Trophoblast cell (in vitro differentiated cells and primary cell): ENCODE measurements around the gene CST8.
A peak's percentile ranks its signal among the peaks of the same experiment; 100 is the strongest.

ENCODE experiments used
- DNase-seq, 2 donors: peaks; one replicate each; pipeline ENCODE4 v3.0.0-alpha.2; 2016
- H2AFZ ChIP-seq: 2 replicates; pipeline ENCODE4 v1.6.1; 2013; ENCODE audit warnings: low read length, moderate library complexity, mild to moderate bottlenecking; ENCODE audit not compliant: insufficient read depth, poor library complexity
- H2AK5ac ChIP-seq: 2 replicates; pipeline ENCODE4 v1.6.1; 2013; ENCODE audit warnings: mild to moderate bottlenecking, low read length
- H2BK120ac ChIP-seq: 2 replicates; pipeline ENCODE4 v1.6.1; 2013; ENCODE audit warnings: low read length, mild to moderate bottlenecking, moderate library complexity; ENCODE audit not compliant: insufficient read depth, poor library complexity
- H2BK12ac ChIP-seq: 2 replicates; pipeline ENCODE4 v1.6.1; 2013; ENCODE audit warnings: mild to moderate bottlenecking, low read length, moderate library complexity
- H2BK5ac ChIP-seq: 2 replicates; pipeline ENCODE4 v1.6.1; 2013; ENCODE audit warnings: low read length, low read depth, moderate library complexity, mild to moderate bottlenecking; ENCODE audit not compliant: poor library complexity
- H3K14ac ChIP-seq: 2 replicates; pipeline ENCODE4 v1.6.1; 2013; ENCODE audit warnings: mild to moderate bottlenecking, low read length
- H3K18ac ChIP-seq: 2 replicates; pipeline ENCODE4 v1.6.1; 2013; ENCODE audit warnings: mild to moderate bottlenecking, low read length
- H3K23ac ChIP-seq: 2 replicates; pipeline ENCODE4 v1.6.1; 2013; ENCODE audit warnings: low read length
- H3K27ac ChIP-seq: 2 replicates; pipeline ENCODE4 v1.5.1; 2013; ENCODE audit warnings: low read depth, mild to moderate bottlenecking, inconsistent platforms, low read length, moderate library complexity
- H3K27me3 ChIP-seq: 2 replicates; pipeline ENCODE4 v1.6.1; 2013; ENCODE audit warnings: inconsistent platforms, mild to moderate bottlenecking, low read length, moderate library complexity; ENCODE audit not compliant: insufficient read depth
- H3K36me3 ChIP-seq, 2 experiments: 1 replicate in 1 of 2; 2 replicates in 1 of 2; pipeline ENCODE4 v1.6.1; 2013; ENCODE audit warnings: low read length in 2 of 2, mild to moderate bottlenecking in 2 of 2, moderate library complexity in 1 of 2; ENCODE audit not compliant: insufficient read depth in 2 of 2, control insufficient read depth in 1 of 2
- H3K4ac ChIP-seq: 2 replicates; pipeline ENCODE4 v1.6.1; 2013; ENCODE audit warnings: low read depth, mild to moderate bottlenecking, low read length, moderate library complexity
- H3K4me1 ChIP-seq, 2 experiments: 1 replicate in 1 of 2; 2 replicates in 1 of 2; pipeline ENCODE4 v1.6.1; 2013; ENCODE audit warnings: low read length in 2 of 2, mild to moderate bottlenecking in 2 of 2, moderate library complexity in 1 of 2; ENCODE audit not compliant: insufficient read depth in 2 of 2, control insufficient read depth in 1 of 2
- H3K4me2 ChIP-seq: 2 replicates; pipeline ENCODE4 v1.6.1; 2013; ENCODE audit warnings: inconsistent platforms, mild to moderate bottlenecking, low read length, moderate library complexity
- H3K4me3 ChIP-seq: 2 replicates; pipeline ENCODE4 v1.5.1; 2013; ENCODE audit warnings: mild to moderate bottlenecking, low read depth, low read length, inconsistent platforms
- H3K79me1 ChIP-seq: one replicate; pipeline ENCODE4 v1.6.1; 2013; ENCODE audit warnings: low read length
- H3K79me2 ChIP-seq: 2 replicates; pipeline ENCODE4 v1.6.1; 2013; ENCODE audit warnings: low read length, mild to moderate bottlenecking; ENCODE audit not compliant: control insufficient read depth, insufficient read depth, poor library complexity
- H3K9ac ChIP-seq: 2 replicates; pipeline ENCODE4 v1.6.1; 2013; ENCODE audit warnings: mild to moderate bottlenecking, low read length
- H3K9me3 ChIP-seq: 2 replicates; pipeline ENCODE4 v1.6.1; 2013; ENCODE audit warnings: low read depth, mild to moderate bottlenecking, control low read depth, inconsistent platforms, low read length; ENCODE audit not compliant: insufficient read depth
- H4K12ac ChIP-seq: 2 replicates; pipeline ENCODE4 v1.6.1; 2013; ENCODE audit warnings: low read depth, mild to moderate bottlenecking, low read length, moderate library complexity
- H4K8ac ChIP-seq: 2 replicates; pipeline ENCODE4 v1.6.1; 2013; ENCODE audit warnings: low read depth, mild to moderate bottlenecking, low read length, moderate library complexity
- H4K91ac ChIP-seq: one replicate; pipeline ENCODE4 v1.6.1; 2013; ENCODE audit warnings: low read depth, mild to moderate bottlenecking, low read length, moderate library complexity
- WGBS: extraction: QIAGEN DNeasy Blood & Tissue Kit; methylation state at CpG from one replicate; pipeline ENCODE4 v1.1.7; 2013; ENCODE audit warnings: missing lambda C conversion rate; ENCODE audit not compliant: insufficient read length, insufficient coverage; ENCODE audit errors: extremely low coverage; 5-methylcytosine and 5-hydroxymethylcytosine counted together

Gene CST8

DNA sequence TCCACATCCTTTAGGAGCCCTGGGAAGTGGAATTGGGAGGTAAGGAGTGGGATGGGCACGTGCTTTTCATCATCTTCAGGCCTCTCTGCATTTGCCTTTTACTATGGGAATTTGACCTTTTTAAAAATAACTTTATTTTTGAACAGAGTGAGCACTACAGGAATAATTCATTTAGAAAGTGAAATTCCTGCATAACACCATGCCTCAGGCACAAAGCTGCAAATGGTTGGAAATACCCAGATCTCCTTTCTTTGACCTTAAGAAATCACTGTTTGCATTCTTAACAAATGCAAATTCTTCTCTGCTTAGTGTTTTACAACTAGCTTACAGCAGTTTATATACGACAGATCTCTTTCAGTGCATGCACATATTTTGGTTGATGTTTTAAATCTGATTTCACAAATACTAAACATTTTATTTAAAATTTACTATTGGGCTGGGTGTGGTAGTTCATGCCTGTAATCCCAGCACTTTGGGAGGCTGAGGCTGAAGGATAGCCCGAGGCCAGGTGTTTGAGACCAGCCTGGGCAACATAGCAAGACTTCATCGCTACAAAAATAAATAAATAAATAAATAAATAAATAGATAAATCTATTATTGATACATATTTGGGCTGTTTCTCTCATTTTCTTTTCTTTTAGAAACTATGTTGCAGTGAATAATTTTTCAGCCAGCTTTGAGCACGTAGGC, 24.5 kb downstream of the CST8 start:
- no peak overlapping the region for H2BK12ac ChIP-seq
- H3K23ac ChIP-seq: no peak overlapping the region
- no peak overlapping the region for H2BK120ac ChIP-seq
- no peak overlapping the region for H2AK5ac ChIP-seq
- H3K4me2 ChIP-seq: no peak overlapping the region
- H4K8ac ChIP-seq: no peak overlapping the region
- H3K79me1 ChIP-seq: no peaks in the 10 kb centered on the region
- no peak overlapping the region for H2BK5ac ChIP-seq
- no peaks in the 10 kb centered on the region for H3K4me1 ChIP-seq
- H3K27me3 ChIP-seq: no peaks in the 10 kb centered on the region
- no peak overlapping the region for H3K18ac ChIP-seq
- no peak overlapping the region for H4K12ac ChIP-seq
- H4K91ac ChIP-seq: no peak overlapping the region
- no peak overlapping the region for H3K27ac ChIP-seq
- no peak overlapping the region for H2AFZ ChIP-seq
- peak; percentile 56 to 92 for DNase-seq
- no peak overlapping the region for H3K9ac ChIP-seq
- H3K4me3 ChIP-seq: no peak overlapping the region
- H3K36me3 ChIP-seq: no peaks in the 10 kb centered on the region
- H3K9me3 ChIP-seq: peaks cover 3% of the 10 kb centered on the region
- no peak overlapping the region for H3K14ac ChIP-seq
- no peaks in the 10 kb centered on the region for H3K79me2 ChIP-seq
- WGBS: no CpG with 5 or more reads among the region's 5 CpGs
- no peak overlapping the region for H3K4ac ChIP-seq

- no peak overlapping the region for H3K23ac ChIP-seq
- H3K79me2 ChIP-seq: no peaks in the 10 kb centered on the region
- no peak overlapping the region for H2BK5ac ChIP-seq
- no peak overlapping the region for H3K9ac ChIP-seq
- no peaks in the 10 kb centered on the region for H3K27me3 ChIP-seq
- no peak overlapping the region for H3K4me2 ChIP-seq
- H4K91ac ChIP-seq: no peak overlapping the region
- no peak overlapping the region for H3K4me3 ChIP-seq
- no peak overlapping the region for H3K14ac ChIP-seq
- DNase-seq: no peak
- H2BK12ac ChIP-seq: no peak overlapping the region
- H3K4ac ChIP-seq: no peak overlapping the region
- no peaks in the 10 kb centered on the region for H3K4me1 ChIP-seq
- H2BK120ac ChIP-seq: no peak overlapping the region
- H4K8ac ChIP-seq: no peak overlapping the region
- H3K79me1 ChIP-seq: no peaks in the 10 kb centered on the region
- H3K27ac ChIP-seq: no peak overlapping the region
- WGBS: no CpG with 5 or more reads among the region's 4 CpGs
- no peak overlapping the region for H3K18ac ChIP-seq
- no peak overlapping the region for H2AFZ ChIP-seq
- H4K12ac ChIP-seq: no peak overlapping the region
- no peak overlapping the region for H2AK5ac ChIP-seq
- H3K9me3 ChIP-seq: no peaks in the 10 kb centered on the region
- no peaks in the 10 kb centered on the region for H3K36me3 ChIP-seq
Observed at GRCh38 chr20:23517719-23518118, 26.8 kb downstream of the CST8 start.

DNA sequence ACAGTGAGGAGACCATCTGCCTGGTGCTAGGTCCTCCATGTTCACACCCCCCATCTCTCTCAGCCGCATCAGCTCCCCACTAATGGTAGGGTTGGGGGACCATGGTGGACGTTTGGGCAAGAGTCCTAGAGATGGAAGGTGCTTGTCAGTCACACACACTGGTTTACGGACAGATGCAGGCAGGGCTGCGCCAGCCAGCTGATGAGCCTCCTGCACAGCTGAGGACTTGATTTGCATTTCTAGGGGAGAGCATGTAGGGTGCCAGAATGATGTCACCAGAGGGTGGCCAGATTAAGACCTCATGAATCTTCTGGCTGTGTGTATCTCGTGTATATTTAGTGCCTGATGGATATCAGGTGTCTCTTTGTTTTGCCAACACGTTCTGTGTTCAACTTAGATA, 28.6 kb downstream of the CST8 start:
- WGBS: no CpG with 5 or more reads among the region's 6 CpGs
- Histone ChIP-seq H3K4me1 (peaks cover 5% of the 10 kb centered on the region in 2 experiments), H3K14ac (no peak overlapping the region), H3K4me3 (no peak overlapping the region), H2BK120ac (no peak overlapping the region), H3K27ac (no peak overlapping the region), H3K79me2 (no peaks in the 10 kb centered on the region), H3K4ac (no peak overlapping the region), H3K9me3 (no peaks in the 10 kb centered on the region), H3K36me3 (no peaks in the 10 kb centered on the region), H3K9ac (no peak overlapping the region), H4K91ac (no peak overlapping the region), H4K8ac (no peak overlapping the region), H3K27me3 (no peaks in the 10 kb centered on the region), H3K79me1 (no peaks in the 10 kb centered on the region), H3K18ac (no peak overlapping the region), H2AK5ac (no peak overlapping the region), H2BK12ac (no peak overlapping the region), H3K4me2 (no peak overlapping the region), H4K12ac (no peak overlapping the region), H3K23ac (no peak overlapping the region), H2BK5ac (no peak overlapping the region), H2AFZ (no peak overlapping the region)
- no peak for DNase-seq

GRCh38 chr20:23520185-23520584, 29.3 kb downstream of the CST8 start:
- H2BK5ac ChIP-seq: no peak overlapping the region
- H4K8ac ChIP-seq: no peak overlapping the region
- no peak overlapping the region for H3K4me3 ChIP-seq
- no peak overlapping the region for H4K12ac ChIP-seq
- no peak overlapping the region for H4K91ac ChIP-seq
- no peak overlapping the region for H3K4ac ChIP-seq
- no peak overlapping the region for H3K4me2 ChIP-seq
- H3K18ac ChIP-seq: no peak overlapping the region
- no CpG with 5 or more reads among the region's 2 CpGs for WGBS
- DNase-seq: no peak
- peaks cover 5% of the 10 kb centered on the region in 2 experiments for H3K4me1 ChIP-seq
- no peaks in the 10 kb centered on the region for H3K79me1 ChIP-seq
- no peak overlapping the region for H3K9ac ChIP-seq
- no peaks in the 10 kb centered on the region for H3K27me3 ChIP-seq
- no peak overlapping the region for H2AK5ac ChIP-seq
- H2BK120ac ChIP-seq: no peak overlapping the region
- H2AFZ ChIP-seq: no peak overlapping the region
- H3K36me3 ChIP-seq: no peaks in the 10 kb centered on the region
- H3K23ac ChIP-seq: no peak overlapping the region
- H3K27ac ChIP-seq: no peak overlapping the region
- no peak overlapping the region for H3K14ac ChIP-seq
- H3K9me3 ChIP-seq: no peaks in the 10 kb centered on the region
- no peak overlapping the region for H2BK12ac ChIP-seq
- H3K79me2 ChIP-seq: no peaks in the 10 kb centered on the region
